ENCODE data around the gene KCNRG.
A peak's percentile ranks its signal among the peaks of the same experiment; 100 is the strongest.
"Not testable (repeated sequence)": the region's sequence is repeated elsewhere in the genome, so short reads cannot be mapped to it uniquely, and the experiment has no call there.

The KCNRG gene, protein sequence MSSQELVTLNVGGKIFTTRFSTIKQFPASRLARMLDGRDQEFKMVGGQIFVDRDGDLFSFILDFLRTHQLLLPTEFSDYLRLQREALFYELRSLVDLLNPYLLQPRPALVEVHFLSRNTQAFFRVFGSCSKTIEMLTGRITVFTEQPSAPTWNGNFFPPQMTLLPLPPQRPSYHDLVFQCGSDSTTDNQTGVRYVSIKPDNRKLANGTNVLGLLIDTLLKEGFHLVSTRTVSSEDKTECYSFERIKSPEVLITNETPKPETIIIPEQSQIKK

DNA sequence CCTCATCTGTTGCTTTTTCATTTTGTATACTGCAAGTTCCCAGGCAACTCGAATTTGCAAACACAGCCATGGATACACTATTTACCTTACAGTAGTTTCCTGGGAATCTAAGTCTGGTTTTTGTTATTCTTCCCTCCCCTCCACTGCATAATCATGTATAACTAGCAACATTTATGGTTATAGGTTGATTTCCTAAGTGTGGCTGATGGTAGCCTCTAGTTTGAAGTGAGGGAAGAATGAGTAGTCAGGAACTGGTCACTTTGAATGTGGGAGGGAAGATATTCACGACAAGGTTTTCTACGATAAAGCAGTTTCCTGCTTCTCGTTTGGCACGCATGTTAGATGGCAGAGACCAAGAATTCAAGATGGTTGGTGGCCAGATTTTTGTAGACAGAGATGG is at the start of gene KCNRG:
TSS of gene KCNRG (plus strand) at position 187 of the 400 bp plus-strand sequence. CDS start at position 237, 50 bp downstream.
- DNase-seq = no peak

GRCh38 chr13:49967456-49967855 is 47.8 kb upstream of the KCNRG start:
- DNase-seq = no peak

GRCh38 chr13:49972709-49973108 is 42.5 kb upstream of the KCNRG start:
- DNase-seq = no peak

- DNase-seq = no peak
These were observed 39.4 kb upstream of the KCNRG start for GRCh38 chr13:49975826-49976225.

DNA sequence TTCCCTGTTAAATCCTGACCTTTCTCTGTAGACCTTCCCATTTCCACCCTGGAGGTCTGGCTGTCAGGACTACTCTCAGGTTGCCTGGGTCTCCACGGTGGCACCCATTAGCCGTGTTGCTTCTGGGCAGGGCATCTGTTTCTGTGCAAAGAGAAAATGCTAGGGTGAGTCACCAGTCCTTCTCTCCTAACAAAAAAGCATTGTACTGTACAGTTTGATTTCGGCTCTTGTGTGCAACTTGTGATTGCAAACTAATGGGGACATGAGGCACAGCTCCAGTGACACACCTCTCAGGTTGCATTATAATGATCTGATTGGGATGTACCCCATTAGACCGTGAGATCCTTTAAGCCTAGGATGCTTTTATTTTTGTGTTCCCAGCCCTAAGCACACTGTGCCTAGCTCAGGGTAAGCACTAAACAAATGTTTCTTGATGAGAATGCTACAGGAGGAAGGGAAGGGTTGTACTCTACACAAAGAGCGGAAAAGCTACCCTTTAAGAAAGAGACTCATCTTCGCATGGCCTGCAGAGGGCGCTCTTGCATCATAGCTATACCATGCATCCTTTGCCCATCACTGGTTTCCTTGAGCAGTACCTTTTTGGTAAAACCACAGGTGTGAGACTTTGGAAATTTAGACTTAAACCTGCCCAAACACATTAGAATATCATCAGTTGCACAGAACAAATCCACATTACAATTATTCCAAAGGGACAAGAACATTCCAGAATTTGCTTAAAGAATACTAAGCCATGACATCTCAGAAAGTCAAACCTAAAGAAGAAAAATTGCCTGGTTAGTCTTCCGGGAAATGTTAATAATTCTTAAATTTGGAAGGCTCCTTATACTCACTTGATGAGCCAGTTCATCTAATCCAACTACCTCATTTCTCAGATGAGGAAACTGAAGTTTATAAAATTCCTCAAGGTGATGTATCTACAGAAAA is 38.7 kb upstream of the KCNRG start:
- peak; percentile 78 for DNase-seq

DNA sequence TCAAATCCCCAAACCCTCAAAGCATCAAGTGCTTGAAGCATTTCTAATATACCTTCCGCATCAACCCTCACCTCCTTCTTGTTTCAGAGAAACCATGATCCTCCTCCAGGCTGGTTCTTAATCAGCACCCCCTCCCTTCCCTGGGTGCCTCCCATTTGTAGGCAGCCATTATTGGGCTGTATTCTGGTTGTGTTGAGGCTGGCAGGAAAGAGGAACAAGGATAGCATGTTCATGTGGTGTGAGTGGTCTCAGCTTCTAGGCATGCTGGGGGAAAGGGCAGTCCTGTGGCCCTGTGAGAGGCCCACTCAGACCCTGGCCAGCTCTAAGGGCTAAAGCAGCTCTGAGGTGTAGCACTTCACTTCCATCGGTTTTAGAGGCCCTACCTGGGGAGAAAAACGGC is 37.3 kb upstream of the KCNRG start:
- DNase-seq = no peak

DNA sequence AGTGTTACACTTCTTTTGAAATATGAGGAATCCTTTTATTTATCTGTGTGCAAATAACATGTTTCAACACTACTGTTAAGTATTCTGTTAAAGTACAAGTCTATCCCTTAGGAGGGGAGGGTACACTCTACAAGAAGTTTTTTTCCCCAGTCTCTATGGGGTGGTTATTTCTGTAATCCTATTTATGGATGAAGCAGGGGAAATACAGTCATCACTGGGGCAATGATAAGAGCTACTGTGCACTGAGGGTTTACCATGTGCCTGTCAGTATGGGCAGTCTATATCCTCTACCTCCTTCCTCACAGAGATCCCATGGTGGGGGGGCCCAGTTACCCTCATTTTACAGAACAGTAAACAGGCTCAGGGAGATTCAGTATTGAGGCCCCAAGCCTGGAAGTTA is 35.0 kb upstream of the KCNRG start:
- DNase-seq = no peak

- DNase-seq = no peak
These were observed 30.1 kb upstream of the KCNRG start for GRCh38 chr13:49985129-49985528.

- no peak for DNase-seq
These were observed 28.8 kb upstream of the KCNRG start for GRCh38 chr13:49986471-49986870.

DNA sequence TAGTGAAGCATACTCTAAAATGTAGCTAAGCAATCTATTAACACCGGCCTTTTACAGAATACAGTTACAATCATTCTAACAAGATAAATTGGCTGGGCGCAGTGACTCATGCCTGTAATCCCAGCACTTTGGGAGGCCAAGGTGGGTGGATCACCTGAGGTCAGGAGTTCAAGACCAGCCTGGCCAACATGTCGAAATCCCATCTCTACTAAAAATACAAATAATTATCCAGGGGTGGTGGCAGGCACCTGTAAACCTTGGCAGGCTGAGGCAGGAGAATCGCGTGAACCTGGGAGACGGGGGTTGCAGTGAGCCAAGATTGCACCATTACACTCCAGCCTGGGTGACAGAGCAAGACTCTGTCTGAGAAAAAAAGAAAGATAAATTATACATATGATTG is 24.6 kb upstream of the KCNRG start:
- not testable (repeated sequence) for DNase-seq

- no peak for DNase-seq
These were observed 22.1 kb upstream of the KCNRG start for GRCh38 chr13:49993111-49993510.

DNA sequence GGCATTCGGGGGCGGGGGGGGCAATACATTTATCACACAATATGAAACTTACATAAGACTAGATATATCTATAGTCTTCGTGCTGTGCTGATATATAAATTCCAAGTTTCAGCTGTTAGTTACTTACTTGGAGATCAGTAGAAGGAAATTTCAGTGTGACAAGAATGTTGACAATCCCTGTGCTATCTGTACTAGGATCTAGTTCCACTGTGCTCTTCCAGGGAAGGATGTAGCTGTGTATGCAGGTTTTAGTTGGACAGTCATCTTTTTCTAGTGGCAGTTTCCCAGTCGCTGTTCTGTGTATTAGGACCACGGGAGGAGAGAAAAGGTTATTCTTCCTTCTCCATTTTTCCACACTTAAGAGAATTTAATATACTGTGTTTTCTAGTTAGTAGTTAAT is 21.6 kb upstream of the KCNRG start:
- DNase-seq = no peak

- peak; percentile 10 for DNase-seq
These were observed 19.6 kb upstream of the KCNRG start for GRCh38 chr13:49995625-49996101.

GRCh38 chr13:49996161-49996915 is 18.9 kb upstream of the KCNRG start:
- DNase-seq = peak; percentile 89

DNA sequence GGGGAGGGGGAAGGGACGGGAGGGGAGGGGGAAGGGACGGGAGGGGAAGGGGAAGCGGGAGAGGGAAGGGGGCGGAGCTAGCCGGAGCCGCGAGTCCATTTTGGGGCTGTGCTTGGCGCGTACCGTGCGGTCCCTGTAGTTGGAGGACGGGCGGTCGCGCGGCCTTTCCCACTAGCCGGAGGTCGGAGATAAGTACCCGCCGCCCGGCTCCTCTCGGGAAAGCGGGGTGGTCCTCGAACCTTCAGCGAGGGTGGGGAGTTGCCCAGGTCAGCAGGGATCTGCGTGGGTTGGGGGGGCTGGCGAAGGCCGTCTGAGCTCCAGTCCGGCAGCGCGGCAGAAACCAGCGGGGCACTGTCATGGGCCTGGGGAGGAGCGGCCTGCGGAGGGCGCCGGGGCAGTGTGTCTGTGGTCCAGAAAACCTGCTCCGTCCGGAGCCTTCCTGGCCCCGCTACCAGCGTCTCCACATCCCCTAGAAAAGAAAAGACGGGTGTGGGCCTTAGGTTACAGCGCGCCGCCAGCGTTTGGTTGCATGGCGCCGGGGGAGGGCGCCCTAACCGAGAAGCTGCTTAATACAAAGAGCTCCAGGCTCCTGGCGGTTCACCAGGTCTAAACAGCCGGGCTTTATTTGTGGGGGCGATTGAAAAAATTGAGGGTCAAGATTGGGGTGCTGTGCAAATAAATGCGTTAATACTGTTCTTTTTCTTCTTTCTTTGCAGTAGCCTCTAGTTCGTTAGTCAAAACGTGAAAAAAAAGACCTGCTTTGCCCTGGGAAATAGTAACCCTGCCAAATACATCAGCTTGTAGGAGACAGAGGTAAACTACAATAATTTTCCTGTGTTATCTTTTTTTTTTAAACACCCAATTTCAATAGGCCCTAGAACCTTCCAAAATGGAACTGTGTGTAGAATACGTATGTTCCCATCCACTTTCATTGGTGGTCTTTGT is 18.0 kb upstream of the KCNRG start, which contains the start of gene TRIM13:
TSS of gene TRIM13 (plus strand) at position 92 of the 945 bp plus-strand sequence. CDS start 14,899 bp downstream, outside the sequence.
- peak; percentile 84 for DNase-seq

GRCh38 chr13:49997955-49998354 is 17.3 kb upstream of the KCNRG start:
- no peak for DNase-seq

DNA sequence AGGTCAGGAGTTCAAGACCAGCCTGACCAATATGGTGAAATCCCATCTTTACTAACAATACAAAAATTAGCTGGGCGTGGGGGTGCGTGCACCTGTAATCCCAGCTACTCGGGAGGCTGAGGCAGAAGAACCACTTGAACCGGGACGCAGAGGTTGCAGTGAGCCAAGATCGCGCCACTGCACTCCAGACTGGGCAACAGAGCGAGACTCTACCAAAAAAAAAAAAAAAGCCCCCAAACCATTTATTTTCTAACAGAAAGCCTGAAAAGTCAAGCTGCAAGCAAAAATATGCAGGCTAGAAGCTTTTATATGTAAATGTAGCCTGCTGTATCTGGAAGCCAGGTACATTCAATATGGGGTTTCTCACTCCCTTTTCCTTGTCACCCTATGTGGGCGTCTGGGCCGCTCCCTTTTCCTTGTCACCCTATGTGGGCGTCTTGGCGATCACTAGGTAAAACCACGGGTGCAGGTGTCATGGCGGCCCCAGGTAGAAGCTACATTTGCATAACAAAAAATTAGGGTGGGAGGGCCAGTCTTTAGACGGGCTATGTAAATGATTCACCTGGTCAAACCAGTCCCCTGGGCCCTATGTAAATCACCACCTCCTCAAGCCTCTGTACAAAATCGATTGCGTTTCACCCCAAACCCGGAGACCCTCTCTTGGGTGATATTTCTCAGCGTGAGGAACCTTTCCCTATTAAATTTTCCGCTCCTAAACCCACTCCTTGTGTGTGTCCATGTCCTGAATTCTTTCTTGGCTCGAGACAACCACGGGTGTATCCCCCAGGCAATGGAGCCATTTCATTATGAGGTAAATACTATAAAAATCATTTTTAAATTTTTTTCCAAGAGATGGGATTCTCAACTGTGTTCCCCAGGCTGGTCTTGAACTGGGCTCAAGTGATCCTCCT is 16.3 kb upstream of the KCNRG start:
- DNase-seq = no peak

- no peak for DNase-seq
These were observed 14.0 kb upstream of the KCNRG start for GRCh38 chr13:50001287-50001686.

DNA sequence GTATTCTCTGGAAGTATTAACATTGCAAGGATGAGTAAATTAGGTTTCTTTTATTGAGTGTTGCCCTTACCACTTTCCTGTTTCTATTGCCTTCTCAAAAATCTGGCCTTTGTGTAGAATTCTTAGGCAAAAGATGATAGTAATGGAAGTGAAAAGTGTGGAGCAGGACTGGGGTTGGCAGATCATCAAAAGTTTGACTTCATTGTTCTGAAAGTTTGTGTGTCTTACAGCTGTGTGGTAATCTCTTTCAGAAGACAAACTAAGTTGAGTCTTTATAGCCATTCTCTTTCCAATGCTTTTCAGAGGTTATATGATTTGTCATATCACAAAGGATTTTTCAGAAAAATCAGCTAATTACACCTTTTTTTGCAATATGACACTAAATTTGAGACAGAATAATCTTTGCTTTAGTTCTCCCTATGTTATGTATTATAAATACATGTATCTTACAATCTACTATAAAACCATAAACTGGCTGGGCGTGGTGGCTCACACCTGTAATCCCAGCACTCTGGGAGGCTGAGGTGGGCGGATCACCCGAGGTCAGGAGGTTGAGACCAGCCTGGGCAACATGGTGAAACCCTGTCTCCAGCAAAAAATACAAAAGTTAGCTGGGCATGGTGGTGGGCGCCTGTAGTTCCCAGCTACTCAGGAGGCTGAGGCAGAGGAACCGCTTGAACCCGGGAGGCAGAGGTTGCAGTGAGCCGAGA is 8.7 kb upstream of the KCNRG start:
- DNase-seq = no peak

DNA sequence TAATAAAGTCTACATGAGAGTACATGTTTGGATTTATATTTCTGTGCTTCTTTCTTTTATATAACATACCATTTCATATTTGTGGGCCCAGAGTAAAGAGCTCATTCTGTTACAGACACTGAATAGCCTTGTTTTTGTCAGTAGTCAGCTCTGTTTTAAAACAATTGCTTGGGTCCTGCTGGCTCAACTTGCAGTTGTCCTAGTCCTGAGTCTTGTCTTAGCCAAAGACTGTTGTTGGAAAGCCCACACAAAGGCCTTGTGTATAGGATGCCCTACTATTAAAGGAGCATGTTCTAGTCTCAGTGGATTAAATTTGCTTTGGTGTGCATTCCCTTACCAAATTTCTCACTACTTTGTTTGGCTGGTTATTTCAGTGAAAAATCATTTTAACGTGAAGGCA is 3.8 kb upstream of the KCNRG start:
- no peak for DNase-seq
